Fibroblast of mammary gland (primary cell): Measurements from ENCODE around the gene HOMER3.

Source experiments
- DNase-seq: peaks from one replicate; pipeline ENCODE4 v3.0.0-alpha.2; 2010; ENCODE audit warnings: low read depth
- H3K4me3 ChIP-seq: 2 replicates; pipeline ENCODE4 v1.5.1; 2011; ENCODE audit warnings: low read depth, mild to moderate bottlenecking, low read length, moderate library complexity; ENCODE audit not compliant: control insufficient read depth
- CTCF ChIP-seq: conservative IDR thresholded peaks from 2 replicates; pipeline ENCODE4 v1.5.1; 2011; ENCODE audit warnings: low read depth, low read length, inconsistent platforms; ENCODE audit not compliant: control insufficient read depth, insufficient read depth

The HOMER3 gene

GRCh38 chr19:18946918-18947317 lies 5.9 kb upstream of the HOMER3 start:
- no peak overlapping the region for H3K4me3 ChIP-seq
- no peak for DNase-seq
- TF ChIP-seq CTCF = no peak

DNA sequence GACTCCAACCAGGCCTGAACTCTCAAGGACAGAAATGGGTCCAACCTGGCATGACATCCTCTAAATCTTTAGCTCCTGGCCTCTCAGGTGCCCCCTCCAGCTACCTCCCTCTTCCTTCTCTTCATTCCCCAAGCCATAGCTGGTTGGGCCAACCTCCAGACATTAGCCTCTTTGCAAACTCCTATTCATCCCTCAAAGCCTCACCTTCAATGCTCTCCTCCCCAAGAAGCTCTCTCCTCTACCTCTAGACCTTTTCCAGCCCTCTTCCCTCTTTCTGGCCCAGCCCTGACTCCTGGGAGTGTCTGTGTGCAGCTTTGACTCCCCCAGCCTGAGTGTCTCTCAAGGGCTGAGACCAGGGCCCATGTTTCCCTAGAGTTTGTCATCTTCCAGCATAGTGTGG lies 5.3 kb upstream of the HOMER3 start:
- H3K4me3 ChIP-seq = no peak overlapping the region
- no peak for DNase-seq
- TF ChIP-seq CTCF = no peak

- TF ChIP-seq CTCF = no peak
- DNase-seq = no peak
- H3K4me3 ChIP-seq = no peak overlapping the region
These were observed 4.3 kb upstream of the HOMER3 start for GRCh38 chr19:18945297-18945696.

GRCh38 chr19:18943465-18943864 lies 2.4 kb upstream of the HOMER3 start:
- TF ChIP-seq CTCF = no peak
- H3K4me3 ChIP-seq = no peak overlapping the region
- no peak for DNase-seq

- no peak for TF ChIP-seq CTCF
- H3K4me3 ChIP-seq = no peak overlapping the region
- no peak for DNase-seq
These were observed 1.7 kb upstream of the HOMER3 start for GRCh38 chr19:18942692-18943091.

- no peak for TF ChIP-seq CTCF
These were observed 774 bp upstream of the HOMER3 start for GRCh38 chr19:18941628-18942354.

More at GRCh38 chr19:18941628-18942354, 774 bp upstream of the HOMER3 start:
- no peak for DNase-seq
- peak overlapping the region; percentile 4 for H3K4me3 ChIP-seq
